ENCODE results near the gene ASMTL.
"Not testable (repeated sequence)": the region's sequence is repeated elsewhere in the genome, so short reads cannot be mapped to it uniquely, and the experiment has no call there.

ASMTL gene

DNA sequence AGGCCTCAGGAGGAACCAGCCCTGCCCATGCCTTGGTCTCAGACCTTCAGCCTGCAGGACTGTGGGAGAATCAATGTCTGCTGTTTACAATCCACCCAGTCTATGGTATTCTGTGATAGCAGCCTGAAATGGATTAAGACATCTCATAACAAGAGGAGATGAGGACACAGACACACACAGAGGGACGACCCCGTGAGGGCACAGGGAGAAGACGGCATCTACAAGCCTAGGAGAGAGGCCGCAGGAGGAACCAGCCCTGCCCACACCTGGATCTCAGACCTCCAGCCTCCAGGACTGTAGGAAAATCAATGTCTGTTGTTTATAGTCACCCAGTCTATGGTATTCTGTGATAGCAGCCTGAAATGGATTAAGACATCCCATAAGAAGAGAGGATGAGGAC lies 64.1 kb downstream of the ASMTL start:
- H3K27me3 ChIP-seq (replicated peaks; ENCODE audit: control insufficient read depth, insufficient read depth, low read length): no peaks in the 10 kb centered on the region
- DNase-seq (ENCODE audit: low read depth): no peak
- peak overlapping the region; percentile 15 for H3K4me3 ChIP-seq (ENCODE audit: low read length)
- H3K4me1 ChIP-seq (ENCODE audit: control insufficient read depth, insufficient read depth, low read length): peaks cover 40% of the 10 kb centered on the region
- H3K36me3 ChIP-seq (ENCODE audit: control insufficient read depth, insufficient read depth, low read length, severe bottlenecking): peaks cover 73% of the 10 kb centered on the region
- no peaks in the 10 kb centered on the region for H3K9me3 ChIP-seq (ENCODE audit: control insufficient read depth, low read length)
- H3K9ac ChIP-seq (ENCODE audit: low read length): peak overlapping the region; percentile 49

DNA sequence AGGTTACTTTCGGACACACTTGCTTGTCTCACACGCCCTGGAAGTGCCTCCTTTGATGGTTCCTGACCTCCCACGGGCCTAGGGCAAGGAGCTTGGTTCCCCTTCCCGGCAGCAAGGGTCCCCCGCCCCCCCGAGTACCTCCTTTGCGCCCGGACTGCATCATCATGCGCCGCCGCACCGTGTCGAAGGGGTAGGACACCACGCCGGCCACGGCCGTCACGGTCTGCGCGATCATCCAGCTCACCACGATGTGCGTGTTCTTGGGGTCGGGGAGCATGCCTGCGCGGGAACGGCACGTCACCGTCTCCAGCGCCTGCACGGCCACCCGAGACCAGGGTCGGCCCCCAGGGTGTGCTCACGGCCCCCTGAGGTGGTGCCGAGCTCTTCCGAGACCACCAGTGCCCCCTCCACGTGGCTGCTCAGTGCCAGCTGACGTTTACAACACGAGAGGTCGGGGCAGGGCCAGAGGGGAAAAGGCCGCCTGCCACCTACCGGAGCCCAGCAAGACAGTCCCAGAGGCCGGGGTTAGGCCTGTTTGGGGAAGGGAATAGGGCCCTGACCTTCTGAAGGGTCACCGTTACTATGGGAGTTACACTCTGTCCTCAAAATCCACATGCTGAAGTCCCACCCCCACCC lies 65.5 kb downstream of the ASMTL start:
- Histone ChIP-seq H3K4me3 (ENCODE audit: low read length) (no peak overlapping the region), H3K9me3 (ENCODE audit: control insufficient read depth, low read length) (no peaks in the 10 kb centered on the region), H3K27me3 (replicated peaks; ENCODE audit: control insufficient read depth, insufficient read depth, low read length) (no peaks in the 10 kb centered on the region), H3K4me1 (ENCODE audit: control insufficient read depth, insufficient read depth, low read length) (peaks cover 42% of the 10 kb centered on the region), H3K36me3 (ENCODE audit: control insufficient read depth, insufficient read depth, low read length, severe bottlenecking) (peaks cover 80% of the 10 kb centered on the region), H3K9ac (ENCODE audit: low read length) (no peak overlapping the region)
- DNase-seq (ENCODE audit: low read depth): no peak

DNA sequence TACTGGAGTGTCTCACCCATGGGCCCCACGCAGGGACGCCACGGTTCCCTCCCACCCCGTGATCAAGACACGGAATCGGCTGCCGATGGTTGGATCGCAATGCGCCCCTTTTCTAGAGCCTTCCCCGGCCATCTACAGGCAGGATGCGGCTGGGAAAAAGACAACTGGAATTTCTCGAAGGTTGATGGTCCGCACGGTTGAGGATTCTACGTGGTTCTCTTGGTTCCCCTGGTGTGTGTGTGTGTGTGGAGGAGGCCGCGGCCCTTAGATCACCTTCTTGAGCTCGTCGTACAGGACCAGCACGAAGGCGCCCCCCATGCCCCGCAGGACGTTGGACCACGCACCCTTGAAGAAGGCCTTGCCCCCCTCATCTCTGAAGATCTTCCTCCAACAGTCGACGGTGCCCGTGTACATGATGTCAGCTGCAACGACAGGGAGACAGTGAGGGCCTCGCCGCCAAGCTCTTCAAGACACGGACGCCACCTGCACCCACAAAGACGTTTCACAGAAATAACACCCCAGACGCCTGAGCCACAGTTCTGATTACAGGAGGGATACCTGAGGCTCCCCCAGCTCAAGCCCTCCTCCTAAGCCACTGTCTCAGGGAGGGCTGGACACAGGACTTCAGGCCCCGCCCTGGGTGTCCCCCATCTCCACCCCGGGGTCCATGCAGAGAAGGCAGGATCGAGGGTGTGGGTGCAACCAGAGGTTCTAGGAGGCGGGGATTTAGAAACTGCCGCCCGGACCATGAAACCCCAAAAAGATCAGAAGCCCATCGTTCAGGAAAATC lies 66.2 kb downstream of the ASMTL start:
- Histone ChIP-seq H3K4me3 (ENCODE audit: low read length) (no peak overlapping the region), H3K27me3 (replicated peaks; ENCODE audit: control insufficient read depth, insufficient read depth, low read length) (no peaks in the 10 kb centered on the region), H3K9ac (ENCODE audit: low read length) (no peak overlapping the region), H3K9me3 (ENCODE audit: control insufficient read depth, low read length) (no peaks in the 10 kb centered on the region), H3K4me1 (ENCODE audit: control insufficient read depth, insufficient read depth, low read length) (peaks cover 42% of the 10 kb centered on the region), H3K36me3 (ENCODE audit: control insufficient read depth, insufficient read depth, low read length, severe bottlenecking) (peaks cover 80% of the 10 kb centered on the region)
- no peak for DNase-seq (ENCODE audit: low read depth)

DNA sequence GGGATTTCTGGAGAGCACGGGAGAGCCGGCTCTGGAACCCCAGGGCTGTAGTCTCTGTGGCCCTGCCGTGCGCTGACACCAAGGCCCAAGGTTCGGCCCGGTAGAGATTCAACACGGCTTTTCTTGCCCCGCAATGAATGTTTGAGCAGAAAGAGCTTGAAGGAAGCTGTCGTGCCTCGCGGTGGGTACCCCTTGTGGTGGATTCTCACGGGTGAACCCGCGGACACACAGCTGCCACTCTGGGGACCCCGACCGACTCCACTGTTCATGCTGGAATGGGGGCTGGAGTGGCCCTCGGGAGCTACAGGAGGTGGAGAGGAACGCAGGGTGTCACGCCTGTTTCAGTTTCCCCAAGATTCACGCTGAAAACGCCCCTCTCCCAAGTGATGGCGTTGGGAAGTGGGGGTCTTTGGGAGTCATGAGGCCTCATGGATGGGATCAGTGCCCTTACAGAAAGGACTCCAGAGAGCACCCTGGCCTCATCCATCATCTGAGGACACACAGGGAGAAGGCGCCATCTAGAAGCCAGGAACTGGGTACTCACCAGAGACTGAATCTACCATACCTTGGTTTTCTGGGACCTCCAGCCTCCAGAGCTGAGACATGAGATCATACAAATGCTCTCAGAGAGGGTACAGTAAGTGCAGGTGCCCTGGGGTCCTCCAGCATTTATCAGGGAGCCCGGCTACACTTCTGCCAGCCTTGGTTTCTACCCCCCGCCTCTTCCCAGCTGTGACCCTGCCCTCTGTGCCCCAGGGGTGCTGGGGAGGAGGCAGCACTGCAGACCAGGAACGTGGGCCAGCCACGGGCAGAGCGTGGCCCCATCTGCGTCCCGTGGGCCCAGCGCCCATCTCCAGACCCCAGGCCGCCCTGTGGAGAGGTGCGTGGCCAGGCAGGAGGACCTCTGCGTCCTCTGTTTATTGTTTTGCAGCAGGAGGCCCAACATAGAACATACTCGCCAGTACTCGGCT lies 67.2 kb downstream of the ASMTL start:
- Histone ChIP-seq H3K36me3 (ENCODE audit: control insufficient read depth, insufficient read depth, low read length, severe bottlenecking) (peaks cover 72% of the 10 kb centered on the region), H3K4me1 (ENCODE audit: control insufficient read depth, insufficient read depth, low read length) (peaks cover 37% of the 10 kb centered on the region), H3K27me3 (replicated peaks; ENCODE audit: control insufficient read depth, insufficient read depth, low read length) (no peaks in the 10 kb centered on the region), H3K9me3 (ENCODE audit: control insufficient read depth, low read length) (no peaks in the 10 kb centered on the region), H3K9ac (ENCODE audit: low read length) (no peak overlapping the region), H3K4me3 (ENCODE audit: low read length) (no peak overlapping the region)
- no peak for DNase-seq (ENCODE audit: low read depth)

DNA sequence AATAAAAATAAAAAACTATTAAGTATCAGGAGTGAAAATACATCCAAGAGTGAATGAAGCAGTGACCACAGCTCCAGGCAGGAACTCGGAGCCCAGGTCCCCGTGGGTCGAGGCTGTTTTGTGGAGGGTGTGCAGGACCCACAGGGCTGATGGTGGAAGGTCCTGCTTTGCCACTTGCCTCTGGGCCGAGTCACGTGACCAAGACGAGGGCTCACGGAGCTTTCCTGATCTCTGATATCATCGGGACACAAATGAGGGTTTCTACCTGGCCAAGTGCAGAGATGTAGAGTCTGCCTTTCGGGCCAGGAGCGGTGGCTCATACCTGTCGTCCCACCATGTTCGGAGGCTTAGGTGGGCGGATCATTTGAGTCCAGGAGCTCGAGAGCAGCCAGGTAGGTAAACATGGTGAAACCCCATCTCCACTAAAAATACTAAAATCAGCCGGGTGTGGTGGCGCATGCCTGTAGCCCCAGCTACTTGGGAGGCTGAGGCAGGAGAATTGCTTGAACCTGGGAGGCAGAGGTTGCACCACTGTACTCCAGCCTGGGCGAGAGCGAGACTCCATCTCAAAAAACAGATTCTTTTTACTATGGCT lies 68.0 kb downstream of the ASMTL start:
- H3K4me1 ChIP-seq (ENCODE audit: control insufficient read depth, insufficient read depth, low read length): peaks cover 29% of the 10 kb centered on the region
- peaks cover 66% of the 10 kb centered on the region for H3K36me3 ChIP-seq (ENCODE audit: control insufficient read depth, insufficient read depth, low read length, severe bottlenecking)
- DNase-seq (ENCODE audit: low read depth): no peak
- H3K9me3 ChIP-seq (ENCODE audit: control insufficient read depth, low read length): no peaks in the 10 kb centered on the region
- no peak overlapping the region for H3K9ac ChIP-seq (ENCODE audit: low read length)
- no peak overlapping the region for H3K4me3 ChIP-seq (ENCODE audit: low read length)
- no peaks in the 10 kb centered on the region for H3K27me3 ChIP-seq (replicated peaks; ENCODE audit: control insufficient read depth, insufficient read depth, low read length)

DNA sequence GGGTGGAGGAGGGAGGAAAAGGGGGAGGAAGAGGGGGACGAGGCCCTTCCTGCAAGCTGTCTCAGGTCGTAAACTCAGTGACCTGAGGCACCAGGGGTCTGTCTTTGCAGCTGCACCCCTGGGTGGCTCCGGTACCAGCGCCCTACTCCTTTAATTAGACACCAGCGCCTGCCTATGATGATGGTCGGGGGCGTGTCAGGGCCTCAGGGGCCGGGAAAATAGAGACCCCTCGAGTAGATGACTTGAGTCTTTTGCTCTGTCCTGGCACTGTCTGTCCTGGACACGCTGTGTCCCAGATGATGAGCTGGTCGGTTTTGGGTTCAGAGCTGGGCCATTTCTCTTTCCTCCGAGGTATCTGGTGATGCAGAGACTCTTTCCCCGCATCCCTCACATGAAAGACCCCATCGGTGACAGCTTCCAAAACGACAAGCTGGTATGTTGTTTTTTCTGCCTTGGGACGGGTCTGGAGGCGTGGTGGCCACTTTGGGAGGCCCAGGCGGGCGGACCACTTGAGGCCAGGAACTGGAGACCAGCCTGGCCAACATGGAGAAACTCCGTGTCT lies 72.0 kb downstream of the ASMTL start:
- peaks cover 26% of the 10 kb centered on the region for H3K36me3 ChIP-seq (ENCODE audit: control insufficient read depth, insufficient read depth, low read length, severe bottlenecking)

DNA sequence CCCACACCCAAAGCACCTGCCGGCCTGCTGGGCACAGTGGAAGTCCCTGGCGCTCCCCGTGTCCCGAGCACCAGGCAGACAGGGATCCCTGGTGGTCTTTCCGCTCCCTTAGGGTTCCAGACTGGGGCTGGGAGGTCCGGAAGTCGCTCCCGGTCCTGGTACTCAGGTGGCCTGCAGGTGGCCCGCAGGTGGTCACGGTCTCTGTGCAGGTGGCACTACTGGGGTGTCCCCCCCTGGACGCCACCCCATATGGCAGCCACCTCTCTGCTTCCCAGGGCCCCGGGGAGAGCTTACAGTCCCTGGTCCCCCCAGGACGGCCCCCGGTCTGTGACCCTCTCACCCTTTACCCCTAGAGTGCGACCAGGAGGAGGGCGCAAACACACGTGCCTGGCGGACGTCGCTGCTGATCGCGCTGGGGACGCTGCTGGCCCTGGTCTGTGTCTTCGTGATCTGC lies 74.4 kb downstream of the ASMTL start:
- no peaks in the 10 kb centered on the region for H3K27me3 ChIP-seq (replicated peaks; ENCODE audit: control insufficient read depth, insufficient read depth, low read length)
- H3K9ac ChIP-seq (ENCODE audit: low read length): no peak overlapping the region
- no peak for DNase-seq (ENCODE audit: low read depth)
- peaks cover 4% of the 10 kb centered on the region for H3K36me3 ChIP-seq (ENCODE audit: control insufficient read depth, insufficient read depth, low read length, severe bottlenecking)
- H3K4me3 ChIP-seq (ENCODE audit: low read length): no peak overlapping the region
- peaks cover 4% of the 10 kb centered on the region for H3K4me1 ChIP-seq (ENCODE audit: control insufficient read depth, insufficient read depth, low read length)
- H3K9me3 ChIP-seq (ENCODE audit: control insufficient read depth, low read length): no peaks in the 10 kb centered on the region

More for the DNA sequence above, 72.0 kb downstream of the ASMTL start:
- H3K9me3 ChIP-seq (ENCODE audit: control insufficient read depth, low read length): no peaks in the 10 kb centered on the region
- H3K4me1 ChIP-seq (ENCODE audit: control insufficient read depth, insufficient read depth, low read length): peaks cover 13% of the 10 kb centered on the region
- DNase-seq (ENCODE audit: low read depth): no peak
- H3K9ac ChIP-seq (ENCODE audit: low read length): no peak overlapping the region
- no peaks in the 10 kb centered on the region for H3K27me3 ChIP-seq (replicated peaks; ENCODE audit: control insufficient read depth, insufficient read depth, low read length)
- no peak overlapping the region for H3K4me3 ChIP-seq (ENCODE audit: low read length)

DNA sequence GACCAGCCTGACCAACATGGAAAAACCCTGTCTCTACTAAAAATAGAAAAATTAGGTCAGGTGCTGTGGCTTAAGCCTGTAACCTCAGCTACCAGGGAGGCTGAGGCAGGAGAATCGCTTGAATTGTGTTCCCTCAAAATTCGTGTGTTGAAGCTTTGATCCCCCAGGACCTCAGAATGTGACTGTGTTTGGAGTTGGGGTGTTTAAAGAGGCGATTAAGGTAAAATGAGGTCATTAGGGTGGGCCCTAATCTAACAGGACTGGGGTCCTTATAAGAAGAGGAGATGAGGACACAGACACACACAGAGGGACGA lies 84.4 kb downstream of the ASMTL start:
- Histone ChIP-seq H3K4me3 (ENCODE audit: low read length) (no peak overlapping the region), H3K9ac (ENCODE audit: low read length) (no peak overlapping the region), H3K9me3 (ENCODE audit: control insufficient read depth, low read length) (no peaks in the 10 kb centered on the region), H3K36me3 (ENCODE audit: control insufficient read depth, insufficient read depth, low read length, severe bottlenecking) (no peaks in the 10 kb centered on the region), H3K27me3 (replicated peaks; ENCODE audit: control insufficient read depth, insufficient read depth, low read length) (no peaks in the 10 kb centered on the region), H3K4me1 (ENCODE audit: control insufficient read depth, insufficient read depth, low read length) (no peaks in the 10 kb centered on the region)
- DNase-seq (ENCODE audit: low read depth): no peak

DNA sequence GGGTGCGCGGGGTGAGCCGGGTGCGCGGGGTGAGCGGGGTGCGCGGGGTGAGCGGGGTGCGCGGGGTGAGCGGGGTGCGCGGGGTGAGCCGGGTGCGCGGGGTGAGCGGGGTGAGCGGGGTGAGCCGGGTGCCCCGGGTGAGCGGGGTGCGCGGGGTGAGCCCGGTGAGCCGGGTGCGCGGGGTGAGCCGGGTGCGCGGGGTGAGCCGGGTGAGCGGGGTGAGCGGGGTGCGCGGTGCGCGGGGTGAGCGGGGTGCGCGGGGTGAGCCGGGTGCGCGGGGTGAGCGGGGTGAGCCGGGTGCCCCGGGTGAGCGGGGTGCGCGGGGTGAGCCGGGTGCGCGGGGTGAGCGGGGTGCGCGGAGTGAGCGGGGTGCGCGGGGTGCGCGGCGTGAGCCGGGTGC lies 86.3 kb downstream of the ASMTL start:
- not testable (repeated sequence) for H3K27me3 ChIP-seq (replicated peaks; ENCODE audit: control insufficient read depth, insufficient read depth, low read length); H3K36me3 ChIP-seq (ENCODE audit: control insufficient read depth, insufficient read depth, low read length, severe bottlenecking); H3K4me1 ChIP-seq (ENCODE audit: control insufficient read depth, insufficient read depth, low read length); DNase-seq (ENCODE audit: low read depth); H3K9me3 ChIP-seq (ENCODE audit: control insufficient read depth, low read length); H3K4me3 ChIP-seq (ENCODE audit: low read length); H3K9ac ChIP-seq (ENCODE audit: low read length)

DNA sequence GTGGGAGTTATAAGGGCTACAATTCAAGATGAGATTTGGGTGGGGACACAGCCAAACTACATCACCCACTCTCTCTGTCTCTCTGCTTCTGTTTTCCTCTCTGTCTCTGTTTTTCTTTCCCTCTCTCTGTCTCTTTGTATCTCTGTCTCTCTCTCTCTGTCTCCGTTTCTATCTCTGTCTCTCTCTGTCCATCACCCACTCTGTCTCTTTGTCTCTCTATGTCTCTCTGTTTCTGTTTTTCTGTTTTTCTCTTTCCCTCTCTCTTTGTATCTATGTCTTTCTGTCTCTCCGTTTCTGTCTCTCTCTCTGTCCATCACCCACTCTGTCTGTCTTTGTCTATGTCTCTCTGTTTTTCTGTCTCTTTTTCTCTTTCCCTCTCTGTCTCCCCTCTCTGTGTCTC lies 90.8 kb downstream of the ASMTL start:
- Histone ChIP-seq H3K4me3 (ENCODE audit: low read length) (no peak overlapping the region), H3K9ac (ENCODE audit: low read length) (no peak overlapping the region), H3K4me1 (ENCODE audit: control insufficient read depth, insufficient read depth, low read length) (no peaks in the 10 kb centered on the region), H3K9me3 (ENCODE audit: control insufficient read depth, low read length) (peaks cover 4% of the 10 kb centered on the region), H3K36me3 (ENCODE audit: control insufficient read depth, insufficient read depth, low read length, severe bottlenecking) (no peaks in the 10 kb centered on the region), H3K27me3 (replicated peaks; ENCODE audit: control insufficient read depth, insufficient read depth, low read length) (no peaks in the 10 kb centered on the region)
- no peak for DNase-seq (ENCODE audit: low read depth)
